SIG-M5 treated with dmso at 0.1 percent for 504 hours (cell line): ENCODE results near the gene TMEM176A.
A peak's percentile ranks its signal among the peaks of the same experiment; 100 is the strongest.

Source experiments
- DNase-seq: peaks from one replicate; lab custom pipeline; 2025; ENCODE audit not compliant: unreplicated experiment; lab: John Stamatoyannopoulos, UW

The TMEM176A gene

GRCh38 chr7:150787321-150788281, 13.0 kb upstream of the TMEM176A start:
- DNase-seq = peak; percentile 84

GRCh38 chr7:150788474-150789269, 11.9 kb upstream of the TMEM176A start:
- no peak for DNase-seq

GRCh38 chr7:150790416-150791075, 10.0 kb upstream of the TMEM176A start:
- DNase-seq = no peak

GRCh38 chr7:150791304-150791703, 9.3 kb upstream of the TMEM176A start:
- no peak for DNase-seq

GRCh38 chr7:150791746-150792452, 8.7 kb upstream of the TMEM176A start:
- no peak for DNase-seq

GRCh38 chr7:150793569-150794238, 6.9 kb upstream of the TMEM176A start:
- DNase-seq = no peak

GRCh38 chr7:150797661-150798060, 2.9 kb upstream of the TMEM176A start:
- no peak for DNase-seq

GRCh38 chr7:150799156-150799555, 1.4 kb upstream of the TMEM176A start:
- DNase-seq = no peak

GRCh38 chr7:150799741-150800580, 608 bp upstream of the TMEM176A start, which contains the start of gene TMEM176B:
Gene TMEM176B (minus strand): TSS chr7:150800364. CDS start chr7:150796569, 3,795 bp downstream.
- no peak for DNase-seq

- DNase-seq = no peak
Observed at GRCh38 chr7:150801242-150801945, 825 bp downstream of the TMEM176A start.

GRCh38 chr7:150801946-150802771, 1.6 kb downstream of the TMEM176A start:
- DNase-seq = no peak

- no peak for DNase-seq
Observed at GRCh38 chr7:150803161-150803860, 2.7 kb downstream of the TMEM176A start.

- DNase-seq = no peak
Observed at GRCh38 chr7:150804802-150805201, 4.2 kb downstream of the TMEM176A start.

GRCh38 chr7:150805864-150806263, 5.3 kb downstream of the TMEM176A start:
- DNase-seq = no peak

- no peak for DNase-seq
Observed at GRCh38 chr7:150806454-150806853, 5.9 kb downstream of the TMEM176A start.

GRCh38 chr7:150806863-150807262, 6.3 kb downstream of the TMEM176A start:
- DNase-seq = no peak
